Limb (tissue), 2 donors: ENCODE results near the gene RBCK1.

Experiments
- DNase-seq, 2 donors: peaks; one replicate each; pipeline ENCODE4 v3.0.0-alpha.2; 2016; ENCODE audit errors: extremely low spot score in 2 of 2

Gene RBCK1

GRCh38 chr20:397432-398237, 10.5 kb upstream of the RBCK1 start:
- DNase-seq, result no peak

GRCh38 chr20:399182-399707, 8.9 kb upstream of the RBCK1 start:
- no peak for DNase-seq

- DNase-seq, result no peak
Observed at GRCh38 chr20:400128-400453, 8.0 kb upstream of the RBCK1 start.

GRCh38 chr20:400454-401275, 7.4 kb upstream of the RBCK1 start:
- DNase-seq, result no peak

- no peak for DNase-seq
Observed at GRCh38 chr20:401682-402495, 6.2 kb upstream of the RBCK1 start.

GRCh38 chr20:402496-402885, 5.6 kb upstream of the RBCK1 start:
- DNase-seq, result no peak

- no peak for DNase-seq
Observed at GRCh38 chr20:402898-403581, 5.1 kb upstream of the RBCK1 start.

- no peak for DNase-seq
Observed at GRCh38 chr20:403582-403957, 4.5 kb upstream of the RBCK1 start.

GRCh38 chr20:404088-404487, 4.0 kb upstream of the RBCK1 start:
- no peak for DNase-seq

GRCh38 chr20:406200-407132, 1.6 kb upstream of the RBCK1 start:
- DNase-seq, result no peak

- peak in 1 of 2 donors; percentile 51 for DNase-seq
Observed at GRCh38 chr20:407133-407952, 756 bp upstream of the RBCK1 start.

- DNase-seq, result no peak
Observed at GRCh38 chr20:408843-409696, 971 bp downstream of the RBCK1 start.

- DNase-seq, result no peak
Observed at GRCh38 chr20:409697-410559, 1.8 kb downstream of the RBCK1 start.

- DNase-seq, result no peak
Observed at GRCh38 chr20:412081-412480, 4.0 kb downstream of the RBCK1 start.

GRCh38 chr20:414161-414560, 6.1 kb downstream of the RBCK1 start:
- no peak for DNase-seq

GRCh38 chr20:415820-416322, 7.8 kb downstream of the RBCK1 start:
- DNase-seq, result no peak
